DND-41 (cell line): ENCODE results near the gene VPS33B.

Source experiments
- CTCF ChIP-seq: IDR thresholded peaks from 2 replicates; pipeline ENCODE4 v1.5.1; 2012; ENCODE audit warnings: borderline replicate concordance, low read length, moderate library complexity, mild to moderate bottlenecking; ENCODE audit not compliant: poor library complexity, severe bottlenecking; ENCODE audit errors: extremely low read depth
- EZH2 ChIP-seq: IDR thresholded peaks from 3 replicates; pipeline ENCODE4 v1.6.1; 2012; ENCODE audit warnings: borderline replicate concordance, low read depth, mild to moderate bottlenecking, moderate library complexity, low read length, inconsistent platforms; ENCODE audit not compliant: severe bottlenecking

DNA sequence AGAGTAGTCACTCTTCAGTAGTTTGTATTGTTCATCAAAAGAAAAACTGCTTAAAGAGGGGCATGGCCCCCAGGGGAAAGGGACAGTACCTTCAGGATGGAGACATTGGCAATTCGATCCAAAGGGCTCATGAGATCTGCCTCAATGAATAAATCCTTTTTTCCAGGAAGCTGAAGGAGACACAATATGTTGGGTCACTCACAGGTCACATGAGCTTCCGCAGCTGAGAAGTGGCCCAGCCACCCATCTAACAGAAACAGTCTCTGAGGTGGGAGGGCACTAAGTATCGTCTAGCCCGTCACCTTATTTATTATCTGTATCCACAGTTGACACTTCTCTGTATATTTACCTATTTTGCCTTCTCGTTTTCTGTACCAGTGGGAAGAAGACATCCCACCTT, 4.7 kb downstream of the VPS33B start:
- no peak for TF ChIP-seq CTCF
- no peak for TF ChIP-seq EZH2
